B cell (primary cell): ENCODE results near the gene SLC13A1.

Experiments
- EZH2 ChIP-seq: IDR thresholded peaks from 2 replicates; pipeline ENCODE4 v1.6.1; 2012; ENCODE audit warnings: borderline replicate concordance, low read depth, mild to moderate bottlenecking, moderate library complexity, low read length; ENCODE audit not compliant: insufficient read depth, poor library complexity, severe bottlenecking
- TF ChIP-seq, protein P1 (sequence below): fragments of 200-600 bp; IDR thresholded peaks from one replicate; pipeline ENCODE4 v1.8.0; 2022; ENCODE audit warnings: antibody characterized with exemption, mild to moderate bottlenecking

- TF ChIP-seq, protein P1, sequence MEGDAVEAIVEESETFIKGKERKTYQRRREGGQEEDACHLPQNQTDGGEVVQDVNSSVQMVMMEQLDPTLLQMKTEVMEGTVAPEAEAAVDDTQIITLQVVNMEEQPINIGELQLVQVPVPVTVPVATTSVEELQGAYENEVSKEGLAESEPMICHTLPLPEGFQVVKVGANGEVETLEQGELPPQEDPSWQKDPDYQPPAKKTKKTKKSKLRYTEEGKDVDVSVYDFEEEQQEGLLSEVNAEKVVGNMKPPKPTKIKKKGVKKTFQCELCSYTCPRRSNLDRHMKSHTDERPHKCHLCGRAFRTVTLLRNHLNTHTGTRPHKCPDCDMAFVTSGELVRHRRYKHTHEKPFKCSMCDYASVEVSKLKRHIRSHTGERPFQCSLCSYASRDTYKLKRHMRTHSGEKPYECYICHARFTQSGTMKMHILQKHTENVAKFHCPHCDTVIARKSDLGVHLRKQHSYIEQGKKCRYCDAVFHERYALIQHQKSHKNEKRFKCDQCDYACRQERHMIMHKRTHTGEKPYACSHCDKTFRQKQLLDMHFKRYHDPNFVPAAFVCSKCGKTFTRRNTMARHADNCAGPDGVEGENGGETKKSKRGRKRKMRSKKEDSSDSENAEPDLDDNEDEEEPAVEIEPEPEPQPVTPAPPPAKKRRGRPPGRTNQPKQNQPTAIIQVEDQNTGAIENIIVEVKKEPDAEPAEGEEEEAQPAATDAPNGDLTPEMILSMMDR = no peak
- no peak for TF ChIP-seq EZH2
These were observed 29.7 kb upstream of the SLC13A1 start for GRCh38 chr7:123229426-123229825.
